ENCODE data around the gene HERC4.
"Not testable (repeated sequence)": the region's sequence is repeated elsewhere in the genome, so short reads cannot be mapped to it uniquely, and the experiment has no call there.

The HERC4 gene

DNA sequence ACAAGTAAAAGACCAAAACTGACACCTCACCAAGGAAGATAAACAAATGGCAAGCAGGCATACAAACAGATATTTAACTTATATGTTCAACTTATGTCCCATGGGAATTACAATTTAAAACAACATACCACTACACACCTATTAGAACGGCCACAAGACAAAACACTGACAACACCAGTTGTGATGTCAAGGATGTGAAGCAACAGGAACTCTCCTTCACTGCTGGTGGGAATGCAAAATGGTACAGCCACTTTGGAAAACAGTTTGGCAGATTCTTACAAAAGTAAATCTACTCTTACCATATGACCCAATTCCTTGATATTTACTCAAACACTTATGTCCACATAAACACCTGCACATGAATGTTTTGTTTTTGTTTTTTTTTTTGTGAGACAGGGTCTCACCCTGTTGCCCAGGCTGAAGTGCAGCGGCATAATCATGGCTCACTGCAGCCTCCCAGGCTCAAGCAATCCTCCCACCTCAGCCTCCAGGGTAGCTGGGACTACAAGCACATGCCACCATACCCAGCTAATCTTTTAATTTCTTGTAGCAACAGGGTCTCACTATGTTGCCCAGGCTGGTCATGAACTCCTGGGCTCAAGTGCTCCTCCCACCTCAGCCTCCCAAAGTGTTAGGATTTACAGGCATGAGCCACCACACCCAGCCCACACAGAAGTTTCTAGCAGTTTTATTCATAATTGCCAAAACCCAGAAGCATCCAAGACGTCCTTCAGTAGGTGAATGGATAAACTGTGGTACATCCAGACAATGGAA, 27.3 kb downstream of the HERC4 start:
- no peak for DNase-seq

DNA sequence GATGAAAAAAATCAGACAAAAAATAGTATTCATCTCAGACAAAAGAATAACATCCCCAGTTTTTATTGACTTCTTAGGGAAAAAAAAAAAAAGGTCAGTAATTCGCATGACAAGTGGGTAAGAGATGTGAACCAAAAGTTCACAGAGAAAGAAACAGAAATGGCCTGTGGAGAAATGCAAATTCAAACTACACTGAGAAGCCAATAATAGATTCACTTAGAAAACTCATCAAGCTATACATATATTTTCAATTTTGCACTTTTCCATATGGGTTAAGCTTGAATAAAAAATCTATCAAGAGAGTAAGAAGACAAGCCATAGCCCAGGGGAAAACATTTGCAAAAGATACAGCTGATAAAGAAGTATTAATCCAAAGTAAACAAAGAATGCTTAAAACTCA, 28.0 kb downstream of the HERC4 start:
- DNase-seq, result no peak

DNA sequence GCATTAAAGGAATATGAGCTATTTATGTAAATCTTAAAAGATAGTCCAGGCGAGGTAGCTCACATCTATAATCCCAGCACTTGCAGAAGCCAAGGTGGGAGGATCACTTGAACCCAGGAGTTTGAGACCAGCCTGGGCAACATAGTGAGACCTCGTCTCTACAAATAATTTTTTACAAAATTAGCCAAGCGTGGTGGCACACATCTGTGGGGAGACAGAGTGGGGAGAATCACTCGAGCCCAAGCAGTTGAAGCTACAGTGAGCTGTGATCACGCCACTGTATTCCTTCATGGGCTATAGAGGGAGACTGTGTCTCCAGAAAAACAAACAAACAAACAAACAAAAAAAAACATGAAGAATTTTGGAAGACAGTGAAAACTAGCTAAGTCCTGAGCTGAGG, 28.4 kb downstream of the HERC4 start:
- no peak for DNase-seq

DNA sequence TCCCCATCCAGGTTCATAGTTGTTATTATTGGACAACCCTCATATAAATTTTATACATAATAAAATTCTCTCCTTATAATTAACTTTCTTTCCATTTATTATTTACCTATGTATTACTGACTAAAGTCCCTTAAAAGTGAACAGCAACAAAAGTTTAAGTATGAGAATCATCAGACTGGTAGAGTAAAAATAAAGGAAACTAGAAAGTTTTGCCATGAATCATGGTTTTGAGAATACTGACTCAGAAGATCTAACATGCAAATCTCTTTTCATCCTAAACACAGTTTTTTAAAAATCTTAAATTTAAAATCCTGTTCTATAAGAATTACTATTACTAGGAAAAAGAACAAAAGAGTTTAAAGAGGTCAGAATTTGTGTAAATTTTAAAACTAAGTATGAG, 32.1 kb downstream of the HERC4 start:
- no peak for DNase-seq

DNA sequence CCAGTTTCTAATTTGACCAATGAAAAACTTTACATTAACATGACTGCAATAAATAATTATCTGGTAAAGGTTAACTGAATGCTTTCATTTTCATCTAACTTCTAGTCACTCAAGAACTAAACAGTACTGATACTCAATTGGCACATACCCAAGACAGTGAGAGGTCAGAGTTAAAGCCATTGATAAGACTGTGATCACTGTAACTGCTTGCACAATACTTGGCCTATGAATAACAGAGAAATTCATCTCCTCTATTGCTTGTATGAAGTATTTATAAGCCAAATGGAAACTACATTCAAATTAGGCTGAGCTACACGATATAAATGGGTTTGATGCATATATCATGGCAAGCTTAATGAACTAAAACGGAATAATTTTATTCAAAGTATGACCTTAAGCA, 43.0 kb downstream of the HERC4 start:
- DNase-seq, result no peak

DNA sequence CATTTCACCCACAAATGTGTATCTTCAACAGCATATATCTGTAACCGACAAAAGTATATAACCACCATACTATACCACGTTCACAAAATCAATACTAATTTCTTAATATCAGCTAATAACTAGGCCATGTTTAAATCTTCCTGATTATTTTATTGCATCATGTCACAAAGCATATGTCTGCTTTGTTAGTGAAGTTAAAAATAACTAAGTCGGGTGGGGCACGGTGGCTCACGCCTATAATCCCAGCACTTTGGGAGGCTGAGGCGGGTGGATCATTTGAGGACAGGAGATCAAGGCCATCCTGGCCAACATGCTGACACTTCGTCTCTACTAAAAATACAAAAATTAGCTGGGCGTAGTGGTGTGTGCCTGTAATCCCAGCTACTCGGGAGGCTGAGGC, 47.7 kb downstream of the HERC4 start:
- no peak for DNase-seq

DNA sequence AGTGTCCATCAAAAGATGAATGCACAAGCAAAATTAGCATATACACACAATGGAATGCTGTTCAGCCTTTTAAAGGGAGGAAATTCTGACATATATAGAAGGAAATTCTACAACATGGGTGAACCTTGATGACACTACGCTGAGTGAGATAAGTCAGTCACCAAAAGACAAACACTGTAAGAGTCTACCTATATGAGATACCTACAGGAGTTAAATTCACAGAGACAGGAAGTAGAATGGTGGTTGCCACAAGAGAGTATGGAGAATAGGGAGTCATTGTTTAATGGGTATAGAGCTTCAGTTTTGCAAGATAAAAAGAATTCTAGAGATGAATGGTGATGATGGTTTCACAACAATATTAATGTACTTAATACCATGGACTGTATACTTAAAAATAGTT, 51.8 kb downstream of the HERC4 start:
- DNase-seq, result no peak

DNA sequence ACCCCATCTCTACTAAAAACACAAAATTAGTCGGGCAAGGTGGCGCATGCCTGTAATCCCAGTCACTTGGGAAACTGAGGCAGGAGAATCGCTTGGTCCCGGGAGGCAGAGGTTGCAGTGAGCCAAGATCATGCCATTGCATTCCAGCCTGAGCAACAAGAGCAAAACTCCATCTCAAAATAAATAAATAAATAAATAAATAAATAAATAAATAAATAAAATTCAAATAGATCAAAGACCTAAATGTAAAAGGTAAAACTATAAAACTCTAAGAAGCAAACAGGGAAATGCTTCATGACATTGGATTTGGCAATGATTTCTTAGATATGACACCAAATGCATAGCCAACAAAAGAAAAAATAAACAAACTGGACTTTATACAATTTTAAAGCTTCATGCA, 52.8 kb downstream of the HERC4 start:
- not testable (repeated sequence) for DNase-seq

DNA sequence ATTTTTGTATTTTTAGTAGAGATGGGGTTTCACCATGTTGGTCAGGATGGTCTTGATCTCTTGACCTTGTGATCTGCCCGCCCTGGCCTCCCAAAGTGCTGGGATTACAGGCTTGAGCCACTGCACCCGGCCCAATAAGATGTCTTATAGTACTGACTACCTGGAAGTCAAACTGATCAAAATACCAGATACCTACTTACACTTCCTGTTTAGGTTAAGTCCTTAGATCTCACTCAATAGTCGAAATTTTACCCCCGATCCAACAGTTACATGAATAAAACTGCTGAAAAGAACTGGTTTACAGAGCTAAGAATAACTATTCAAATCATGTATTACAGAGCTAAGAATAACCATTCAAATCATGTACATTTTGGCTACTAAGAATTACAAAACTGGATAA, 58.6 kb downstream of the HERC4 start:
- DNase-seq, result not testable (repeated sequence)

DNA sequence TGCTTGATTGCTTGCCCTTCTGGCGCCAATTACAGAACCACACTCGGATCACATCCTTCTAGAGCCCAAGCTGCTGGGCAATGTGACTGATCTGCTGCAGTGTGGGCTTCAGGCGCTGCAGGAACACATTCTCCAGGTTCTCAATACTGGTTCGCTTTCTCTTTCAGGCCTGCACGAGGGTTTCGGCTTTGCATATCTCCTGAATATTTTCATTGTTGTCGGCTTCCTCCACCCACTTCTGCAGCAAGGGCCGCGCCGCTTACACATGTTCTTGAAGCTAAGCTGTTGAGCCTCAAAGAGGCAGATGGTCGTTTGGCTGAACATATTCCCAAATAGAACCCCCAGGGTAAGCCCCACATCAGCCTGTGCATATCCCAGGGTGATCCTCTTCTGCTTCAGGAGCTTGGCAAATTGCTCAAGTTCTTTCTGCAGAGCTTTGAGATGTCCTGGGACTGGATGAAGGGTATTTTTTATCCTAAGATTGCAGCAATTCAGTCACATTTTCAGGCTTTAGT, 64.6 kb downstream of the HERC4 start:
- DNase-seq, result no peak

DNA sequence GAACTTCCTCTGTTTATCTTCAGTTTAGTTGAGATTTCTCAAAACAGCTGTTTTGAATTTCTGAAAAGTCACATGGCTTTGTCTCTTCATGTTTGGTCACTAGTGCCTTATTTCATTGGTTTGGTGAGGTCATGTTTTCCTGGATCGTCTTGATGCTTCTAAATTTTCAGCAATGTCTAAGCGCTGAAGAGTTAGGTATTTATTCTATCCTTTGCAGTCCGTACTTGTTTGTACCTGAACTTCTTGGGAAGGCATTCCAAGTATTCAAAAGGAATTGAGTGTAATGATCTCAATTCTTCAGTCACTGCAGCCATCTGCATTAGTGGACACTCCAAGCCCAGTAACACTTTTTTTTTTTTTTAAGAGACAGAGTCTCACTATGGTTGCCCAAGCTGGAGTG, 67.7 kb downstream of the HERC4 start:
- no peak for DNase-seq

DNA sequence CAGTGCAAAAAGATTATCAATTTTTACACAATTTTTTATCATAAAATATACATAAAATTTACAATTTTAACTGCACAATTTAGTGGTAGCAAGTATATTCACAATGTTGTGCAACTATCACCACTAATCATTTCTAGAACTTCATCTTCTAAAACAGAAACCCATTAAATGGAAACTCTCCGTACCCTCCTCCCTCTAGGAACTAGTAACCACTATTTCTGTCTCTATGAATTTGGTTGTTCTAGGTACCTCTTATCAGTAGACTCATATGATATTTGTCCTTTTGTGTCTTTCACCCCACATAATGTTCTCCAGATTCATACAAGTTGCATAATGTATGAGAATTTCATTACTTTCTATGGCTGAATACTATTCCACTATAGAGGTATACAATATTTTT, 73.5 kb downstream of the HERC4 start:
- no peak for DNase-seq

DNA sequence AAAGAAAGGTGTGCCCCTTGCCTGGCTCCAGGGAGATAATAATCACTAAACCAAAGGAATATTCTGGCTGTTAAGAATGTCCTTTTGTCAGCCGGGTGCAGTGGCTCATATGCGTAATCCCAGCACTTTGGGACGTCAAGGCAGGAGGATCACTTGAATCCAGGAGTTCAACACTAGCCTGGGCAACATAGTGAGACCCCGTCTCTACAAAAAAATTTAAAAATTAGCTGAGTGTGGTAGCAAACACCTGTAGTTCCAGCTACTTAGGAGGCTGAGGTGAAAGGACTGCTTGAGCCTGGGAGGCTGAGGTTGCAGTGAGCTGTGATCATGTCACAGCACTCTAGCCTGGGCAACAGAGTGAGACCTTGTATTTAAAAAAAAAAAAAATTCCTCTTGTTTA, 74.1 kb downstream of the HERC4 start:
- DNase-seq, result no peak

DNA sequence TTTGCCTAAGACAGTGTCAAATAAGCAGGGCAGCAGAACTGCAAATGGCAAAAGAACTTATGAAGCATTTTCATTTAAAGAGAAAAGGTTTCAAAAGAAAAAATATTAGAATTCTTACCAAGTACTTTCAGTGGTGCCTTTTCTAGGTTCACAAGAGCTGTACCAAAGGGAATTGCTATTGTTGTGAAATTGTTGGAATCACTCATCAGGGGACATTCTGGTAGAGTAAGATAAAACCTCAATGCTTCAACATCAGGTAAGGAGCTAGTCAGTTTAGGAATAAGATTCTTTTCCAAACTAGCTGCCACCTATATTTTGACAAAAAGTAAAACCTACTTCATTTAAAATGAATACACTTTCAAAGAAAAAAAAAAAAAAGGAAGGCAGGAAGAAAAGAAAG, 85.0 kb downstream of the HERC4 start:
- no peak for DNase-seq

DNA sequence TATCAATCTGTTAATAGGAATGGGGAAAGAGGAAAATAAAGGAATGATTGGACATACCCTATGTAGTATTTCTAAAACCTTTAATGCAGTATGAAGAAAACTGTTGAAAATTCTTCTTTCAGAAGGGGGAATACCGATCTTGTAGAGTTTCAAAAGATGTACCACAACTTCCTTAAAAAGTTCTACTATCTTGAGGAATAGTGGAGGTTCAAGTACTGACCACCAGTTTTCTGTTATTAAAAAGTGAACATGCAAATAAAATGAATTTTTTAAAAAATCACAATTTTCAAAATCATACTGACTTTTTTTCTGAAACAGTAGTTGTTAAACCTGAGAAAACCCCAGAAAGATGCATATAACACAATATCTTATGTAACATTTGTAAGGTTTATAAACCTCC, 86.5 kb downstream of the HERC4 start:
- no peak for DNase-seq

DNA sequence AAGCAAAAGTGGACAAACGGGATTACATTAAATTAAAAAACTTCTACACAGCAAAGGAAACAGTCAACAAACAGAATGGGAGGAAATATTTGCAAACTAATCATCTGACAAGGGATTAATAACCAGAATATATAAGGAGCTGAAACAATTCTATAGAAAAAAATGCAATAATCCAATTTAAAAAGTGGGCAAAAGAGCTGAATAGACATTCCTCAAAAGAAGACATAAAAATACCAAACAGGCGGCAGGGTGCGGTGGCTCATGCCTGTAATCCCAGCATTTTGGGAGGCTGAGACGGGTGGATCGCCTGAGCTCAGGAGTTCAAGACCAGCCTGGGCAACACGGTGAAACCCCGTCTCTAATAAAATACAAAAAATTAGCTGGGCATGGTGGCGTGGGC, 92.5 kb downstream of the HERC4 start:
- DNase-seq, result not testable (repeated sequence)

DNA sequence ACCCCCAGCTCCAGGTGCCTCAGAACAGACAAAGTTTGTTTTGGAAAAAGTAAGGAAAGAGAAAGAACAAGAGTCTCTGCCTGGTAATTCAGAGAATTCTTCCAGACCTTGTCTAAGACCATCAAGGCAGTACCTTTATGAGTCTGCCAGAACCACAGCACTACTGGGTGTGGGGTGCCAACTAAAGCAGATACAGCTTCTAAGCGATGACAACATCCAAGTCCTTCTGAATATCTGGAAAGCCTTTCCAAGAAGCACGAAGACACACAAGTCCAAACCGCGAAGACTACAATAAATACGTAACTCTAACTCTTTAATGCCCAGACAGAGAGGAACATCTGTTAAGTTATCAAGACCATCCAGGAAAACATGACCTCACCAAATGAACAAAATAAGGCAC, 96.3 kb downstream of the HERC4 start:
- DNase-seq, result no peak

DNA sequence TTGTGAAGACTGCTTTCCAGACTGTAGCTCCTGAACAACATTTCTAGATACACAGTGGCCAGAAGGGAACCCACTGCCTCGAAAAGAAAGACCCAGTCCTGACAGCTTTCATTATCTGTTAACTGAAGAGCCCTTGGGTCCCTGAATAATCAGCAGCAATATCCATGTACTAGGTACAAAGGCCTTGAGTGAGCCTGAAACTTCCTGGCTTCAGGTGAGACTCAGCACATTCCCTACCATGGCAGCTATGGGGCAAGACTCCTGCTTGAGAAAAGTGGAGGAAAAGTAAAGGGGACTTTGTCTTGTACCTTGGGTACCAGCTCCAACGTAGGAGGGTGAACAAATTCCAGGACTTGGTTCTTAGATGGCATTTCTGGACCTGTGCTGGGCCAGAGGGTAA, 97.8 kb downstream of the HERC4 start:
- no peak for DNase-seq

DNA sequence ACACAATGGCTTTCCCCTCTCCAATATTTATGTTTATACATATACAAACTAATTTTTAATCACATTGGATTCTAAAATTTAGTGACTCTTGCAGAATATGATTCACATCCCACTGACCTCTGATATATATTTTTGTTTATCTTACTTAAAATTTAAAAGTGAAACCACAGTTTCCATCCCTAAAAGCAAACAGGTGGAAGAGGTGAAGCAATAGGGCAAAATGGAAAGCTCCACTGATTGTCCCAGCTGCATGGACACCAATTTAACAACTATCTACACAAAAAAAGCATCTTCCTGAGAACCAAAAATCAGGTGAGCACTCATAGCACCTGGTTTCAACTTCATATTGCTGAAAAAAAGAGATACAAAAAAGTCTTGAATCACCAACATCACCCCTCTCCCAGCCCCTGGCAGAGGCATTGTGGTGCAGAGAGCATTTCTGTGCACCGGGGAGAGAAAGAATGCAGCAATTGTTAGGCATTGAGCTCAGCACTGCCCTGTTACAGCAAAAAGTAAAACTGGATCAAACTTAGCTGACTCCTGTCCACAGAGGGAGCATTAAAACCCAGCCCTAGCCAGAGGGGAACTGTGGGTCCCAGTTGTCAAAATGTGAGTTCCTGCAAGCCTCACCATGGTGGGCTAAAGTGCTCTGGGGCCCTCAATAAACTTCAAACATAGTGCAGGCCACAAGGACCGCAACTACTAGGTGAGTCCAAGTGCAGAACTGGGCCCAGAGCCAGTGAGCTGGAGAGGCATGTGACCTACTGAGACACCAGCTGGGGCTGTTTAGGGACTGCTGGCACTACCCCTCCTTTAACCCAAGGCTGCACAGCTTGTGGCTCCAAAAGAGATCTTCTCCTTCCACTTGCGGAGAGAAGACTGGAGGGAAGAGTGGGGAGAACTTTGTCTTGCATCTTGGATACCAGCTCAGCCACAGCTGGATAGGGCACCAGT, 98.5 kb downstream of the HERC4 start:
- no peak for DNase-seq

DNA sequence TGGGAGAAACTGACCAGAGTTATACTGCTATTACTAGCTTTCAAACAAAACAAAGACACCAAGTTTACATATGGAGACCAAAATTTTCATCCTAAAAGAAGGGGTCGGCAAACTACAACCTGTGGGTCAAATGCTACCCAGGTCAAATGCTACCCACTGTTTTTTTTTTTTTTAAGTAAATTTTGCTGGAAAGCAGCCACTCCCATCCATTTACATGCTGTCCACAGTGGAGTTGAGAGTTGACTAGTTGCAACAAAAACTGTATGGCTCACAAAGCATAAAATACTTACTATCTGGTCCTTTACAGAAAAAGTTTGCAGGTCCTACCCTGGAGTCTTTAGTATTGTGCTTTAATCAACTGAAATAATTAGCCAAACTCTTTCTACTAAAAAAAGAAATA, 99.2 kb downstream of the HERC4 start:
- DNase-seq, result no peak

DNA sequence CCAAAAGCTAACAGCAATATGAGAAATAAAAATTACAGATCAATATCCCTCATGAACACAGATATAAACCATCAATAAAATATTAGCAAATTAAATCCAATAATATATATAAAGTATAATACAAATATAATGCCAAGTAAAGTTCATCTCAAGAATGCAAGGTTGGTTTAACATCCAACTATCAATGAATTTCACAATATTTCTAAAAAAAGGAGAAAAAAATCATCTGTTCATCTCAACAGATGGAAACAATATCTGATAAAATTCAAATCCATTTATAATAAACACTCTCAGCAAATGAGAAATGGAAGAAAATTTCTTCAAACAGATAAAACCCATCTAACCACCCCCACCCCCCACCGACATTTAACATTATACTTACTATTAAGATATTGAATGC, 103.8 kb downstream of the HERC4 start:
- DNase-seq, result no peak

DNA sequence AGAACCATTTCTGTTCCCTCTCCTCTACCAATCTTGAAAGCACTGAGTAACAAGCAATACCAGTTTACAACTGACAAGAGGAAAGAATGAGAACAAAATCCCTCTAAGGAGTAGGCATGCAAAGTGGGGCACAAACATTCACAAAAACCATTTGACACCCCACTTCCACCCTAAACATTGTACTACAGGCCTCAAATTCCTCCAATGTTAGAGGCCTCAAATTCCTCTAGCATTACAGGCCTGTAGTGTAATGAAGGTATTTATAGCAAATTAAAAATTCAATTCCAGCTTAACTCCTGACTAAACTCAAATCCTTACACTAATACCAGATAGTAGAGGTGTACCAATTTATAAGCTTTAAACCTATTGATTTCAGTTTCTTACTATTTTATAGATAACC, 105.2 kb downstream of the HERC4 start:
- no peak for DNase-seq

DNA sequence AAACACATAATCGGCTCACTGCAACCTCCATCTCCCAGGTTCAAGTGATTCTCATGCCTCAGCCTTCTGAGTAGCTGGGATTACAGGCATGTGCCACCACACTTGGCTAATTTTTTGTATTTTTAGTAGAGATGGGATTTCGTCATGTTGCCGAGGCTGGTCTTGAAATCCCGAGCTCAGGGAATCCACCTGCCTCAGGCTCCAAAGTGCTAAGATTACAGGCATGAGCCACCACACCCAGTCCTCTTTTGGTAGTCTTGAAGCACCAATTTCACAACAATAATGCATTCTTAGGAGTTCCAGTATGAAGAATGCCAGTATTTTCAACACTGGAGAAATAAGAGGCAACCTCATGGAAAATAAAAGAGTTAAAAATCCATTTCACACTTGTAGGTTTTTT, 109.0 kb downstream of the HERC4 start:
- not testable (repeated sequence) for DNase-seq

DNA sequence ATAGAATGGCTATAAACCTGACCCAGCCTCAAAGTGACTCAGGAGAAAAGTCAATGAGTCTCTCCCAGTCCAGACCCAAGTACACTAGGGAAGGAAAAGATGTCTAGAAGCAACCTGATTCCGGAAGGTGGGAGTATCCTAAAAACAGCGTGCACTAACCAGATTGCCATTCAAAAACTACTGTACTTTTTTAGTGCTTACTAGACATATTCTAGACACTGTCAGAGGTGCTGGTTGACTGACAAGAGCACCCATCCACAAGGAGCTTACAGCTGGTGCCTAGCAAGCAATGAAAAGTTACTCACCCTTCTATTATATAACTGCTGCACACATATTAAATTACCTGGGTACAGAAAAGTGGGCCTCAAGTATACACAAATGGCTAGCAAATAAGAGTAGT, 109.6 kb downstream of the HERC4 start:
- no peak for DNase-seq
